ENCODE measurements around the gene UPP2. TPM values are rescaled to one million over a fixed set of nuclear protein-coding genes. Genes with fewer than 3 reads are reported as not detected.

The UPP2 gene
- total and polyA plus RNA-seq, 2 of the 8 experiments (the other 6 are each of a cell fraction or from before 2014, with no cell fraction given), result not detected

- Histone ChIP-seq H3K79me2 (ENCODE audit: control insufficient read depth in 1 of 2, insufficient read depth in 2 of 2, low read length in 2 of 2) (no peaks in the 10 kb centered on the region), H2AK5ac (ENCODE audit: low read depth, low read length) (no peak overlapping the region), H3K4me2 (ENCODE audit: insufficient read depth in 1 of 2, low read depth in 2 of 2, low read length in 2 of 2) (no peak overlapping the region), H3K4me1 (replicated peaks in 1 of 4; ENCODE audit: control insufficient read depth in 3 of 4, insufficient read depth in 4 of 4, low read length in 3 of 4) (peaks cover 0 to 8% (median under 1%) of the 10 kb centered on the region in 4 experiments; a peak in 1 of 7 replicates), H3K18ac (ENCODE audit: extremely low read depth, low read length) (no peak overlapping the region), H2BK15ac (ENCODE audit: low read length) (no peak overlapping the region), H3K14ac (ENCODE audit: insufficient read length) (no peak overlapping the region), H4K20me1 (replicated peaks in 1 of 2; ENCODE audit: control insufficient read depth in 1 of 2, insufficient read depth in 2 of 2, low read length in 2 of 2) (no peaks in the 10 kb centered on the region), H3K23ac (ENCODE audit: insufficient read length) (no peak overlapping the region), H3K9ac (replicated peaks in 1 of 4; ENCODE audit: extremely low read depth in 1 of 4, low read depth in 3 of 4, low read length in 3 of 4) (no peak overlapping the region), H2BK5ac (ENCODE audit: low read depth, low read length) (no peak overlapping the region), H4K8ac (ENCODE audit: extremely low read depth, insufficient read depth, low read length) (no peak overlapping the region), H3K56ac (replicated peaks; ENCODE audit: insufficient read length, low read depth, low read length) (no peak overlapping the region), H2BK12ac (ENCODE audit: low read depth, low read length) (no peak overlapping the region), H3K9me3 (ENCODE audit: insufficient read depth in 2 of 2, low read depth in 1 of 2, low read length in 1 of 2) (no peaks in the 10 kb centered on the region), H3K4ac (replicated peaks; ENCODE audit: insufficient read length, low read depth, low read length) (no peak overlapping the region), H3K4me3 (ENCODE audit: extremely low read depth in 1 of 4, insufficient read depth in 2 of 4, low read depth in 3 of 4, low read length in 4 of 4) (no peak overlapping the region), H4K91ac (replicated peaks; ENCODE audit: insufficient read length, low read length) (no peak overlapping the region), H3K23me2 (ENCODE audit: low read depth, low read length) (no peaks in the 10 kb centered on the region), H2BK20ac (ENCODE audit: low read length) (no peak overlapping the region), H3K79me1 (ENCODE audit: low read depth, low read length) (no peaks in the 10 kb centered on the region), H3K27ac (ENCODE audit: low read depth, low read length) (no peak overlapping the region), H3K36me3 (ENCODE audit: control insufficient read depth in 2 of 4, insufficient read depth in 4 of 4, low read length in 3 of 4) (no peaks in the 10 kb centered on the region), H2AFZ (ENCODE audit: low read length) (no peak overlapping the region), H4K5ac (ENCODE audit: insufficient read length, low read depth, low read length) (no peak overlapping the region), H3K27me3 (replicated peaks in 1 of 4; ENCODE audit: control insufficient read depth in 3 of 4, extremely low read depth in 1 of 4, insufficient read depth in 3 of 4, low read length in 3 of 4) (no peaks in the 10 kb centered on the region), H2BK120ac (replicated peaks; ENCODE audit: low read depth, low read length) (no peak overlapping the region)
- ChIA-PET CTCF (ENCODE audit: partially characterized antibody) (no interaction called here), POLR2A (ENCODE audit: partially characterized antibody) (no interaction called here)
- WGBS, 2 experiments (ENCODE audit: extremely low coverage in 1 of 2, insufficient coverage in 1 of 2, insufficient read length in 1 of 2, insufficient replicate concordance in 2 of 2, low coverage in 1 of 2, low lambda C conversion rate in 2 of 2, missing lambda C conversion rate in 1 of 2), result 58% methylated on average over 1 of the region's 1 CpG; no CpG with 5 or more reads in 1 of the 2 experiments
- TF ChIP-seq TAF7 (optimal IDR thresholded peaks at IDR 0.05; ENCODE audit: borderline replicate concordance, low read depth, low read length), result no peak
- no peak for TF ChIP-seq CTCF (IDR thresholded peaks at IDR 0.05; ENCODE audit: control extremely low read depth in 1 of 3, insufficient read depth in 1 of 3, low read depth in 1 of 3, low read length in 3 of 3)
- TF ChIP-seq CREB1 (IDR thresholded peaks at IDR 0.05), result no peak
- TF ChIP-seq HDAC2 (IDR thresholded peaks at IDR 0.05; ENCODE audit: borderline replicate concordance in 1 of 2, low read depth in 2 of 2, low read length in 2 of 2), result no peak
- TF ChIP-seq CBX8 (IDR thresholded peaks at IDR 0.05; ENCODE audit: borderline replicate concordance, low read depth, low read length), result no peak
- no peak for TF ChIP-seq NANOG (IDR thresholded peaks at IDR 0.05; ENCODE audit: insufficient read depth, low read depth, low read length, poor library complexity, severe bottlenecking)
- no peak for TF ChIP-seq CBX5 (IDR thresholded peaks at IDR 0.05; ENCODE audit: low read depth, low read length)
- no peak for TF ChIP-seq SIRT6 (IDR thresholded peaks at IDR 0.05; ENCODE audit: low read length)
- TF ChIP-seq SP1 (IDR thresholded peaks at IDR 0.05; ENCODE audit: low read depth, low read length), result no peak
- no peak for TF ChIP-seq SUZ12 (IDR thresholded peaks at IDR 0.05; ENCODE audit: low read length)
- TF ChIP-seq CHD1 (IDR thresholded peaks at IDR 0.05; ENCODE audit: low read depth, low read length), result no peak
- DNase-seq (ENCODE audit: low read depth in 1 of 2, low spot score in 2 of 2) (no peak), FAIRE-seq (no peak)
These were observed 82.3 kb downstream of the UPP2 start for GRCh38 chr2:158184001-158184400.
